Kidney tubule cell (primary cell): ENCODE measurements around the gene KIF20B.

Experiments
- DNase-seq: peaks from one replicate; pipeline ENCODE4 v3.0.0-alpha.2; 2018; ENCODE audit warnings: low spot score

The KIF20B gene, protein sequence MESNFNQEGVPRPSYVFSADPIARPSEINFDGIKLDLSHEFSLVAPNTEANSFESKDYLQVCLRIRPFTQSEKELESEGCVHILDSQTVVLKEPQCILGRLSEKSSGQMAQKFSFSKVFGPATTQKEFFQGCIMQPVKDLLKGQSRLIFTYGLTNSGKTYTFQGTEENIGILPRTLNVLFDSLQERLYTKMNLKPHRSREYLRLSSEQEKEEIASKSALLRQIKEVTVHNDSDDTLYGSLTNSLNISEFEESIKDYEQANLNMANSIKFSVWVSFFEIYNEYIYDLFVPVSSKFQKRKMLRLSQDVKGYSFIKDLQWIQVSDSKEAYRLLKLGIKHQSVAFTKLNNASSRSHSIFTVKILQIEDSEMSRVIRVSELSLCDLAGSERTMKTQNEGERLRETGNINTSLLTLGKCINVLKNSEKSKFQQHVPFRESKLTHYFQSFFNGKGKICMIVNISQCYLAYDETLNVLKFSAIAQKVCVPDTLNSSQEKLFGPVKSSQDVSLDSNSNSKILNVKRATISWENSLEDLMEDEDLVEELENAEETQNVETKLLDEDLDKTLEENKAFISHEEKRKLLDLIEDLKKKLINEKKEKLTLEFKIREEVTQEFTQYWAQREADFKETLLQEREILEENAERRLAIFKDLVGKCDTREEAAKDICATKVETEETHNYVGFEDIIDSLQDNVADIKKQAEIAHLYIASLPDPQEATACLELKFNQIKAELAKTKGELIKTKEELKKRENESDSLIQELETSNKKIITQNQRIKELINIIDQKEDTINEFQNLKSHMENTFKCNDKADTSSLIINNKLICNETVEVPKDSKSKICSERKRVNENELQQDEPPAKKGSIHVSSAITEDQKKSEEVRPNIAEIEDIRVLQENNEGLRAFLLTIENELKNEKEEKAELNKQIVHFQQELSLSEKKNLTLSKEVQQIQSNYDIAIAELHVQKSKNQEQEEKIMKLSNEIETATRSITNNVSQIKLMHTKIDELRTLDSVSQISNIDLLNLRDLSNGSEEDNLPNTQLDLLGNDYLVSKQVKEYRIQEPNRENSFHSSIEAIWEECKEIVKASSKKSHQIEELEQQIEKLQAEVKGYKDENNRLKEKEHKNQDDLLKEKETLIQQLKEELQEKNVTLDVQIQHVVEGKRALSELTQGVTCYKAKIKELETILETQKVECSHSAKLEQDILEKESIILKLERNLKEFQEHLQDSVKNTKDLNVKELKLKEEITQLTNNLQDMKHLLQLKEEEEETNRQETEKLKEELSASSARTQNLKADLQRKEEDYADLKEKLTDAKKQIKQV (N-terminal part only)

DNA sequence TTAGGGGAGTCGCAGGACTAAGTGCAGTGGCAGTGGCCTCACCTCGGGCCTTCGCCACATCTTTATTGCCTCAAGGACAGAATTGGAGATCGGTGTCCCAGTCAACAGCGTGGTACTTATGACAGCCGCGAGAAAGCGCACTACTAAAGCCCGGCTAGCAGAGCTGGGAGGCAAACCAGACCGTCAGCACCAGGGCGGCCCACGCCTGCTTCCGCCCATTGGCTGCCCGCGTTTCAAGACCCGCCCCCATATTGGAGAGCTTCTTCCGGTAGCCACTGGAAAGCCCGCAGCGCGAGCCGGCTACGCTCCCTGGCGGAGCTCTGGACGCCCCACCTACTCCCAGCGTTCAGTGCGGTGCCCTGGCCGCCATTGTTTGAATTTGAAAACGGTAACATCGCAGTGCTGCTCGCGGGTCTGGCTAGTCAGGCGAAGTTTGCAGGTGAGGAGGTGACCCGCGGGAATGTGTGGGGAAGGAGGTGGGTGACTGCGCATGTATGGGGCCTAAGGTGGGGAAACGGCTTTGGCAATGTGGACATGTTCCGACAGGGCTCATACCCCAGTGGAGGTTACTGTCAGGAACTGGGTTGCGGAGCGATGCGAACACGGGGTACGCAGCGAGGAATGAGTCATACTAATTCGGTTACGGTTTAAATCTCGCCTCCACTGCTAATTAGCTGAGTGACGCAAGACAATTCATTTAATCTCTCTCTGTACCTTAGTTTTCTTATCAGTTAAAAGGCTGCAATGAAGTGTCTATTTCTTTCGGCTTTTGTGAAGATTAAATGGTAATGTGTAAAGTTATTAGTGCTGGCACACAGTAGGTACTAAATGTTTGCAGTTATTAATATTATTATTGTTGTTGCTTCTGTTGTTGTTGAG is at the start of gene KIF20B:
Gene KIF20B (plus strand): TSS at position 349 of the 879 bp plus-strand sequence. CDS start 3,705 bp downstream, outside the sequence.
- peak; percentile 98 for DNase-seq

DNA sequence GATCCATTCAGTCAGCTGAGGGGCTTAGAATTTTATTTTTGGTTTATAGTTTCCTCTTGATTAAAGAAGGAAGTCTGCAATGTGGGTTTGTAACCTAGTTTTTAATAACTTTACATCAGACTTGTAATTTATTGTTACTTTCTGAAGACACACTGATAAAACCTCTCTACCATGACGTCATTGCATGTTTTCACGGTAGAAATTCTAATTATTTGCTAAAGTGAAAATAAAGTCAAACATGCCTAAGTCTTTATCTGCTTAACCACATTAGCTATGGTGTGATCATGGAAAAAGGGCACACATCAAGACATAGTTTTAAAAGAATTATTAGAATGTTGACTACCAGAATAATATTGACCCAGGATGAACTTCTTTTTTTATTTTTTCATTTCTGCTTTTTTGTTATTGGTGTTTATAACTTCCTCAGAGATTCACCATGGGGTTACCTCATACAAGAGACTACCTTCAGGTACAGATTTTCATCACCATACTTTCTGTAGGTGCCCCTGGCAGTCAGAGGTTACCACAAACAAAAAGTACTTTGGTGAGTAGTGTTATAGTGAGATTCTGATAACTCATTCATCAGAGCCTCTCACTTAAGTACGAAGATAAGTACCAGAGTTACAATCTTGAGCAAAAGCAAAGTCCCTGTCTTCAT is 49.3 kb upstream of the KIF20B start:
- no peak for DNase-seq

DNA sequence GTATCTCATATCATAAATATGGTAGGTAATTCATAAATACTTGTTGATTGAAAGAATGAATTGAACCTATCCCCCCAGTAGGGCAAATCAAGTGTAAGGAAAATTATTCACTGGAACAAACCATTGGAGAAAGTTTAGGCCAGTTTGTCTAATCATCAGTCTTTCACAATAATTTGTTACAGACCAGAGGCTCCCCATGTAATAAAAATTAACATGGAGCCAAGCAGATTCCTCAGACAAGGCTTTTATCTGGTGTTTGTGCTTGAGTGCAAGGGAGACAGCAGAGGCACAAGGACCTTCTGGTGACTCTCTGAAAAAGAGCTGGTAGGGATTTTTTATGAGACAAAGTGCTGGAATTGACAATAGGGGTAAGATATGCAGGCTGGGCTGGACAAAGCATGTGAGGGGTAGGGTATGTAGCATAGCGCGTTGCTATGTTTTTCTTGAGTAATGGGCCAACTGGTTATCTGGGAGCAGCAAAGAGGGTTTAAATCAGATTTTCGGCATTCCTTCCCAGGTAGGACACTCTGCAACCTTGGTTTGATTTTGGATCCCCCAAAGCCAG is 48.5 kb upstream of the KIF20B start:
- no peak for DNase-seq

DNA sequence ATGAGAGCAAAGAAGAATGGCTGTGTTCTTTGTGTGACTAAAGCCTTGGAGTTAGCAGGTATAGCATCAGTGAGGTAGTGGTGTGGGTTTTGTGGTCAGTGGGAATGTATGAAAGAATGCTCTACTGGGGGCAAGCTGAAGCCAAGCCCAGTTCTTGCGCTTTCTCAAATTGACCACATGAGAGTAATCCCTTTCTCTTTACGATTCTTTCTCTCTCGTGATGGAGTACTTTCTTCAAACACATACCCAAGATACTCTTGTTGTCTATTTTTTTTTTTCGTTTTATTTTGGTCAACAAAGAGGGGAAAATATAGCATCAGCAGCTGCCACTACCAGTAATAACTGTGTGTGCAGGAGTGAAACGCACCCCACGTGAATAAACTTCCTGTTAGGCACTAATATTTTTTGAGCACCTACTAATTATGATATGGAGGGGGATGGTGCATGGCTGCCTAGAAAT is 48.0 kb upstream of the KIF20B start:
- DNase-seq: peak; percentile 93

DNA sequence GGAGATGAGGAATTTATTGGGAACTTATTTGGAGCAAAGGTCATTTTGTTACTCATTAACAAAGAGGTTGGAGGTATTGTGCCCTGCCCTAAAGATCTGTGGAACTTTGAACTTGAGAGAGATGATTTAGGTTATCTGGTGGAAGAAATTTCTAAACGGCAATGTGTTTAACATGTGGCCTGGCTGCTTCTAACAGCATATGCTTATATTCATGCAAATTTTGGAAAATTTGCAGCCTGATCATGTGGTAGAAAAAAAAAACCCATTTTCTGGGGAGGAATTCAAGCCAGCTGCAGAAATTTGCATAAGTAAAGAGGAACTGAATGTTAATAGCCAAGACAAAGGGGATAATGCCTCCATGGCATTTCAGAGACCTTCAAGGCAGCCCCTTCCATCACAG is 45.7 kb upstream of the KIF20B start:
- no peak for DNase-seq

DNA sequence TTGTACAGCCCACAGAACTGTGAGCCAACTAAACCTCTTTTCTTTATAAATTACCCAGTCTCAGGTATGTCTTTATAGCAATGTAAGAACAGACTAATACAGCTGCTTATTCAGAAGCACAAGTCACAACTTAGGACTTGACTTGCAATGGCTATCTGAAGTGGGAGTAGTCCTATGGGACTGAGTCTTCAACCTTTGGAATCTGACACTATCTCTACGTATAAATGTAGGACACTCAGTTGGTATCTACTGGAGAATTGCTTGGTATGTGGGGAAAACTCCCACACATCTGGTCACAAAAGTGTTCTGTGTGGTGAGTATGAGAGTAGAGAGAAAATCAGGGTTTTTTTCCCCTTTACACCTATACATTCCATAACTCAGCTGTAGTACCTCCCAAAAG is 44.1 kb upstream of the KIF20B start:
- DNase-seq: no peak

DNA sequence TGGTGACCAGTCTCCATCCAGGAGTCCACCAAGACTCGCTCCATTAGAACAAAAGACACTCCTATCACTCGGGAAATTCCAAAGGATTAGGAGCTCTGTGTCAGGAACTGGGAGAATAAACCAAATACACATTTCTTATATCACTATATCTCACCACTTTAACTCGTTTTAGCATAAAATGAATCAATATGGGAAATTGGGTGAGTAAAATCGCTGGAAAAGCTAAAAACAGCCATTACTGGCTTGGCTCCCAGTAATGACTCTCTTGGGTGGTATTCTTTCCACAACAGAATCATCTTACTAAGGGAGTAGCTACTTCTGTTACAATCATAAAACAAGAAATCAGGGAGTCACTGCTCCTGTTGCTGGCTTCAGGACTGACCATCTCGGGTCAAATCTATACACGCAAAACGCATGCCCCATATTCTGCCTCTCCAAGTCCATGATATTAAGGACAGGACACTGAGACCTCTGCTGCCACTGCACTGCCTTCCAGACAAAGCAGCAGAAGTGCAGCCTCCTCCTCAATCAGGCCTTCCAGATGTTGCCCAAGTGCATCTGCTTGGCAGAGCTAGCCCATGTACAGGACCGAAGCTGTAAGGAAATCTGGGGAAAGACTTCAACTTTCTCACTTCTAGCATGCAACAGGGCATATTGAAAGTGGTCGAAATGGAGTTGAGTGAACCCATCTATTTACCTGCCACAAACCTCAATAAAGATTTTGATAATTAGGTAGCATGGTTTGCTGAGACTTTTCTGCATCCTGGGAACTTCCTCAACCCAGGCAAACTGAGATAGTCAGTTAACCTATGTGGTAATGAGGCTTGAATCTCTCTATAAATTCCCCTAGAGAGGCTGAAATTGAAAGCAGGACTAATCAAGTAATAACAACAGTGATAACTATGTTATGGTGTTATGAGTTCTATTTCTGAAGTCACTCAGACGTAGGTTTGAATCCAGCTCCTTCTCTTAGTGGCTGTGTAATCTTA is 42.0 kb upstream of the KIF20B start:
- no peak for DNase-seq

DNA sequence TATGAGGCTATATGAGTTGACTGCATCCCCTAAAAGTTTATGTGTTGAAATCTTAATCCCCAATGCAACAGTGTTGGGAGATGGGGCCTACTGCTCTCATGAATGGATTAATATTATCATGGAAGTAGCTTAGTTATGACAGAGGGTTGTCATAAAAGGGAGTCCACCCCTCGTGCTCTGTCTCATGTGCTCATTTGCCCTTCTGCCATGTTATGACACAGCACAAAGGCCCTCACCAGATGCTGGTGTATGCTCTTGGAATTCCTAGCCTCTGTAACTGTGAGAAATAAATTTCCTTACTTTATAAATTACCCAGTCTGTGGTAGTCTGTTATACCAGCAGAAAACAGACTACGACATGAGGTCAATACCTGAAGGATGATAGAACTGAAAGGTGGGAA is 38.8 kb upstream of the KIF20B start:
- DNase-seq: no peak

DNA sequence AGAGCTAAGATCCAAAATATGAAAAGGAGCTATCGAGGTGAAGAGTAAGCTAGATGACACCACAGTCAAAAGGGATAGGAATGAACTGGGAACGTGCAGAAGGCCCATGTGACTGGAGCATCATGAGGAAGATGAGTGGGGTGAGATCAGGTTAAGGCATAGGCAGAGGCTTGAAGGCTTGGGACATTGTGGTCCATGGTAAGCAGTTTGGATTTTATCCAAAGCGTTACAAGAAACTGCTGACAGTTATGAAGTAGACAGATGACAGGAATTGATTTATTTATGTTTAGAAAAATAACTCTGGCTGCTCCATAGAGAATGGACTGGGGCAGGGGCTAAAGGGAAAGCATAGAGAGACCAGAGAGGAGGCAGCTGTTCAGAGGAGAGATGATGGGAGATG is 38.2 kb upstream of the KIF20B start:
- DNase-seq: no peak

DNA sequence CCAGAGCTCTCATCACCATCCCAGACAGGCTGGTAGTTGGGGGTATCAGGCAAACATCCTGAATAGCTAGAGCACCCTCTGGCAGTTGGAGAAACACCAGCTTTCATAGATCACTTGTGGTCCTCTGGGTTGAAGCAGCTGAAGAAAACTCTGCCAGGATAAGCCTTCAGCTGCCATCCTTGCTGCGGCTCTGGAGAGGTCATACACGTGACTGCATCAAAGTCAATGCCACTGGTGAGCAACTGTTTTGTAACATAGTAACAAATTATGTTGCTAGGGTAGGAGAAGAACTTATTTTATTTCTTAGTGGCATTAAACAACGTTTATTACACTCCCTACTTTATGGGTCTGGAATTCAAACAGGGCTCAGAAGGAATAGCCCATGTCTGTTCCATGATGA is 37.2 kb upstream of the KIF20B start:
- no peak for DNase-seq

DNA sequence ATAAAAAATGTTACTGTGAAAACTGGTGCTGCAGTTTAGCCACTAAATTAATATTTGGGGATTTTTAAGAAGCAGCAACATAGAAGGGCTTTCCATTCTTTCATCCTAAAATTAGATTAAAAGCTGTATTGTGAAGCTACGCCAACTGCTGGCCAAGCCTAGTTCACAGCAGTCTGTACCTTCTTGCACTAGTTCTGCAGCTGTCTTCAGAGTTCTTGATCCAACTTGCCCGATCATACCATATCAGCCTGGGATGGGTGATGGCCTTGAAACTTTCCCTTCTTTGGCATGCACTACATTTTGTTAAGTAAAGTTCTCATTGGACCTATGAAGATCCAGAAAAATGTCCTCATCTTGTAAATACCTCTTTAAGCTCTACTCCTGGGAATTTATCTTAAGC is 36.1 kb upstream of the KIF20B start:
- DNase-seq: no peak

DNA sequence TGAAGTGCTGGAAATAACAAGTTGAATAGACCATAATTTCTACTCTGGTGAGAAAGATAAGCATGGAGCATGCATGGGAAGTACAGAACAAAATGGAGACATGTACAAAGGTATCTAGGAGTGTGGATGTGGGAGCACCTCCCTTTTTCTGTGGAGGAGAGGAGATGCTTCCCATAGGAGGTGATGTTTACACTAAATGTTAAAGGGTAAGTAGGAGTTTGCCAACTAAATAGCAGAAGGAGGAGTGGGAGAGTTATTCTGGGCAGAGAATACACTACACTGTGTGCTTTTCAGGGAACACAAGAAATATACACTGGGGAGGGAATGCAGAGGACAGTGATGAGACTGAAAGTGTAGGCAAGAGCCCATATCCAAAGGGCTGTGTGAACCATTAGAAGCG is 35.3 kb upstream of the KIF20B start:
- no peak for DNase-seq

DNA sequence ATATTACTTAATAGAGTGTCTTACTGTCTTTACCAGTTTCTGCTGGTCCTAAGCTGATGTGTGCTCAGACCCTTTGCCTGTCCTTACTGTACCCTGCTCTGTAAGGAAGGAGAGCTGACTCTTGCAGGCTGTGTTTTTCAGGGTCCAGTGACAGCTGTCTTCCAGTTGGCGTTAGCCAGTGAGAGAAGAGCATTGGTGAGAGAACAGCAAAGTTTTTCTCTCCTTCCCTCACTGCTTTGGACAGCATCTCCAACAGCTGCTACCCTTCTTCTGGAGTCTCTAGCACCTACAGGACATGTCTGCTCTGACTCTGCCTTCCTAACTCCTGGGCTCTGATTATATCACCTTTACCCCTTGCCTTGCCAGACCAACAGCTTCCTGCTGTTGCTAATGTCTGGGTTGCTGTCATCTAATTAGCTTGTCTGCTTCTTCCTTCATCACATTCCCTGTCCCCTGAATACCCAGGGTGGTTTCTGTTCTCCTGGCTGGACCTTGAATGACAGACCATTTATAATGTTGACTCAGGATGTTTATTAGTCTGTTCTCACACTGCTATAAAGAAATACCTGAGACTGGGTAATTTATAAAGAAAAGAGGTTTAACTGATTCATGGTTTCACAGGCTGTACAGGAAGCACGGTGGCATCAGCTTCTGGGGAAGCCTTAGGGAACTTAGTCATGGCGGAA is 32.9 kb upstream of the KIF20B start:
- DNase-seq: peak; percentile 39

DNA sequence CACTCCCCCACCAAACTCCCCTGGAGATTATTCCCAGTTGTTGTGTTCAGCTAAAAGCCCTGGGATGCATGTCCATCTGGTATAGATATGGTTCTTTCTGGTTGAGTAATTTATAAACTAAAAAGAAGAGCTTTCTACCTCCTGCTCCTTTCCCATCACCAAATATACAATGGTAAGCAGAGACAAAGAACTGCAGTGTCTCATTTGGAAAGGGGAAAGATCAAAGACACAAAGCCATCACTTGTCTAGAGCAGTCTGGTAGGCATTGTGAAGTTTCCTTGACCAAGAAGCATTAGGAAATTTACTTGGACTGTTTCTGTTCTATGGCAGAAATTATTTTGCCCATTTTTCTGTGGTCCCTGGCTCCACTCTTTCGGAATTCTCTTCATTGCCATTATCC is 31.4 kb upstream of the KIF20B start:
- no peak for DNase-seq

DNA sequence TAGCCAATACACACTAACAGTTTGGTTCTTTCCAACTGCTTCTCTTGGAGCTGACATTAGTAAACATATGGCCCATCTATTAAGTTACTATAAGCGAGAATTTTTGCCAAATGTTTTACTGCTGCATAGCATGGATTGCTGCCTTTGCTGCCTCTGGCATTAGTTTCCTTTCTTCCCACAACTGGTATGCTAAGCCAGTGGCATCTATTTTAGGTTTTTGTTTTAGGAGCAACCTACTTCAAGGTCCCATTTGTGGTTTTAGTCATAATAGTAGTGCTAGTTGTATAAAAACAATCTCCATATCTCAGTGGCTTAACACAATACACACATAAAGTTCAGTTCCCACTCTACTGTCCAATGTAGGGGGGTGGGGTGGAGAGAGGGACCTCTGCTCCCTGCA is 30.5 kb upstream of the KIF20B start:
- no peak for DNase-seq

DNA sequence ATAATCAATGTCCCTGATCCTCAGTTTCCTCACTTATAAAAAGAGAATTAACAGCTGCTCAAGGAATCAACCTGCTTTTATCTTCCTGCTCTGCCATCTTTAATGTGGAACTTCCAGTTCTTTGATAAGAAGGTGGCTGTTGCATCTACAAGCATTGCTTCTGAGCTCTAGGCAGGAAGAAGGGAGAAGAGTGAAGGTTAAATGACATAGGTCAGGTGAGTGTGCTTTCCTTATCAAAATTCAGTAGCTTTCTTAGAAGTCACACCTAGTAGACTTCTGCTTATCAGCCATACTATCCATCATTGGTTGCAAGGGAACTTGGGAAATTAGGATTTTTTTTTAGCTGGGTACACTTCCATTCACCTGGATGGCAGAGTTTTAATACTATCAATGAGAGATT is 24.0 kb upstream of the KIF20B start:
- DNase-seq: no peak

DNA sequence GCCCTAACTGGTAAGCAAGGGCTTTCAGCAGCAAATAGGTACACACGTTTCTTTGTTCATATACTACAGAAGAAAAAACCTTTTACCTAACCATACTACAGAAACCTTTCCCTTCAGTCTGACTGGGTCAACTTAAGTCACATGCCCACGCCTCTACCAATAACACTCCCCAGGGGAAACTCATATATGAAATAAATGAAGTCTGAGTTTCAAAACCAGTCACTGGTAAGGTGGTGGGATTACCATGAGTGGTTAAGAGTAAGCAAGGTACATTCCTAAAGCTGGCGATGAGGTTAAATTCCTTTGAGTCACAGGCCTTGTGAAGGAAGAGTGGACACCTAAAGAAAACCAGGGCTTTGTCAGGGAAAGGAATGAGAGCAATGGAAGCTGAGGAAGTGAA is 21.4 kb upstream of the KIF20B start:
- DNase-seq: peak; percentile 72

DNA sequence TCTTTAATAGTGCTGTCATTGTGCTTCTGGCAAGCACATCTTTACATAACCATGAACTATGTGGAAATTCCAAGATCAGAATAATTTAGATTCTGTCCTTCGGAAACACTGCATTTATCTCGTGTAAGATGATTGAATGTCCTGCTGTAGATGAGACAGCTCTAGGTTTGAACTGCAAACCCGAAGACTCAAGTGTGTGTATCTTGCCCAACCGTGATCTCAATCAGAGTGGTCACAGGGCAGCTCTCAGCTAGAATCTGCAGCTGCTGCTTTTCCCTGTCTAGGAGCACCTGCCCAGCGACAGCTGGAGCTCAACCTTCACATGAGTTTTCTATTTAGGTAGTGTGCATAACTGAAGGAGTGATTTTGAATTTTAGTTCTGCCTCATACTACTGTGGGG is 17.5 kb upstream of the KIF20B start:
- no peak for DNase-seq
